IMR-90 (cell line): ENCODE results near the gene ISCU. TPM values are rescaled to one million over a fixed set of nuclear protein-coding genes. Genes with fewer than 3 reads are reported as not detected.

Experiments
- ATAC-seq: fragments of 200-7000 bp; cut with Tn5 transposase; 2 replicates; pipeline ENCODE4 v1.9.1; 2020; ENCODE audit warnings: low read depth, mild to moderate bottlenecking, moderate library complexity
- BruUV-seq: library from RNA; stranded (reverse); fragments of 400-500 nt; replicated peaks from 2 replicates; lab custom pipeline; 2021; lab: Mats Ljungman, UMichigan
- CTCF ChIA-PET: fragments of 300-600 bp; formaldehyde crosslinking; extraction: SDS; loops from one replicate; lab custom pipeline; 2021; ENCODE audit warnings: antibody characterized with exemption; lab: Yijun Ruan, JAX
- POLR2A ChIA-PET: fragments of 300-600 bp; sonication (Branson Sonifier 250); formaldehyde crosslinking; loops from one replicate; lab custom pipeline; 2022; ENCODE audit warnings: antibody characterized with exemption; ENCODE audit not compliant: unreplicated experiment; lab: Charles Lee
- DNase-seq: peaks from one replicate; pipeline ENCODE4 v3.0.0; 2013
- H2AFZ ChIP-seq: replicated peaks from 2 replicates; pipeline ENCODE3; 2013; ENCODE audit warnings: low read length, mild to moderate bottlenecking; ENCODE audit not compliant: poor library complexity
- H2AK5ac ChIP-seq: 2 replicates; pipeline ENCODE4 v1.6.1; 2013; ENCODE audit warnings: low read depth, low read length, inconsistent platforms
- H2AK9ac ChIP-seq: replicated peaks from 2 replicates; pipeline ENCODE3; 2013; ENCODE audit warnings: mild to moderate bottlenecking, low read depth, low read length, moderate library complexity; ENCODE audit not compliant: poor library complexity
- H2BK120ac ChIP-seq: 2 replicates; pipeline ENCODE4 v1.6.1; 2013; ENCODE audit warnings: low read depth, low read length, inconsistent platforms
- H2BK15ac ChIP-seq: 3 replicates; pipeline ENCODE4 v1.6.1; 2013; ENCODE audit warnings: low read depth, low read length, inconsistent platforms
- H2BK20ac ChIP-seq: 2 replicates; pipeline ENCODE4 v1.6.1; 2013; ENCODE audit warnings: low read depth, mild to moderate bottlenecking, inconsistent platforms, low read length, moderate library complexity
- H2BK5ac ChIP-seq: 2 replicates; pipeline ENCODE4 v1.6.1; 2013; ENCODE audit warnings: mild to moderate bottlenecking, low read depth, low read length, inconsistent platforms; ENCODE audit not compliant: poor library complexity, severe bottlenecking
- H3K14ac ChIP-seq: replicated peaks from 2 replicates; pipeline ENCODE4 v1.6.1; 2013; ENCODE audit warnings: low read depth, low read length, inconsistent platforms
- H3K18ac ChIP-seq: 2 replicates; pipeline ENCODE4 v1.6.1; 2013; ENCODE audit warnings: low read depth, low read length, control low read depth
- H3K23ac ChIP-seq: 2 replicates; pipeline ENCODE4 v1.6.1; 2013; ENCODE audit warnings: low read depth, low read length, inconsistent platforms
- H3K27ac ChIP-seq: 2 replicates; pipeline ENCODE4 v1.5.1; 2013; ENCODE audit warnings: mild to moderate bottlenecking, control low read depth, low read length; ENCODE audit not compliant: insufficient read depth
- H3K27me3 ChIP-seq: 2 replicates; pipeline ENCODE4 v1.6.1; 2013; ENCODE audit warnings: low read length; ENCODE audit not compliant: control insufficient read depth, insufficient read depth
- H3K36me3 ChIP-seq: 2 replicates; pipeline ENCODE4 v1.6.1; 2013; ENCODE audit warnings: low read length, mixed read lengths; ENCODE audit not compliant: control insufficient read depth, insufficient read depth
- H3K4ac ChIP-seq: 2 replicates; pipeline ENCODE4 v1.6.1; 2013; ENCODE audit warnings: low read depth, low read length, inconsistent platforms
- H3K4me1 ChIP-seq: 2 replicates; pipeline ENCODE4 v1.6.1; 2013; ENCODE audit warnings: low read length, mixed read lengths; ENCODE audit not compliant: control insufficient read depth, insufficient read depth
- H3K4me2 ChIP-seq: 2 replicates; pipeline ENCODE4 v1.6.1; 2013; ENCODE audit warnings: low read depth, mild to moderate bottlenecking, control low read depth, low read length, moderate library complexity
- H3K4me3 ChIP-seq: 2 replicates; pipeline ENCODE4 v1.5.1; 2013; ENCODE audit warnings: low read depth, mild to moderate bottlenecking, control low read depth, low read length, moderate library complexity; ENCODE audit not compliant: insufficient read depth
- H3K56ac ChIP-seq: 2 replicates; pipeline ENCODE4 v1.6.1; 2013; ENCODE audit warnings: low read length, inconsistent platforms; ENCODE audit not compliant: insufficient read depth; ENCODE audit errors: extremely low read depth
- H3K79me1 ChIP-seq, 2 experiments: 2 replicates each; pipeline ENCODE4 v1.6.1; 2013; ENCODE audit warnings: low read length in 2 of 2, inconsistent platforms in 1 of 2, low read depth in 1 of 2
- H3K9ac ChIP-seq: 2 replicates; pipeline ENCODE4 v1.6.1; 2013; ENCODE audit warnings: low read depth, low read length, control low read depth
- H3K9me1 ChIP-seq: 2 replicates; pipeline ENCODE4 v1.6.1; 2013; ENCODE audit warnings: low read length, inconsistent platforms; ENCODE audit not compliant: insufficient read depth
- H3K9me3 ChIP-seq: 2 replicates; pipeline ENCODE4 v1.6.1; 2013; ENCODE audit warnings: low read length; ENCODE audit not compliant: control insufficient read depth, insufficient read depth
- H4K20me1 ChIP-seq: 2 replicates; pipeline ENCODE4 v1.6.1; 2013; ENCODE audit warnings: low read length, inconsistent platforms; ENCODE audit not compliant: insufficient read depth
- H4K5ac ChIP-seq: 2 replicates; pipeline ENCODE4 v1.6.1; 2013; ENCODE audit warnings: mild to moderate bottlenecking, low read depth, low read length, control low read depth
- H4K8ac ChIP-seq, 2 experiments: 2 replicates each; pipeline ENCODE4 v1.6.1; 2013; ENCODE audit warnings: low read depth in 2 of 2, low read length in 2 of 2, control low read depth in 1 of 2, inconsistent platforms in 1 of 2
- H4K91ac ChIP-seq: 2 replicates; pipeline ENCODE4 v1.6.1; 2013; ENCODE audit warnings: low read depth, low read length, inconsistent platforms; ENCODE audit not compliant: insufficient read depth
- BHLHE40 ChIP-seq: fragments of 150-350 bp; IDR thresholded peaks from 2 replicates; pipeline ENCODE4 v1.6.1; 2016; ENCODE audit warnings: mild to moderate bottlenecking, low read depth, low read length
- CEBPB ChIP-seq: IDR thresholded peaks from 2 replicates; pipeline ENCODE4 v1.6.1; 2012; ENCODE audit warnings: low read depth, low read length, improper control_type of control experiment
- CHD1 ChIP-seq: IDR thresholded peaks from 2 replicates; pipeline ENCODE4 v1.6.1; 2012; ENCODE audit warnings: low read depth, low read length, improper control_type of control experiment
- FOS ChIP-seq: fragments of 150-350 bp; IDR thresholded peaks from 2 replicates; pipeline ENCODE4 v1.6.1; 2016; ENCODE audit warnings: low read depth, low read length
- MAFK ChIP-seq: IDR thresholded peaks from 2 replicates; pipeline ENCODE4 v1.6.1; 2012; ENCODE audit warnings: low read depth, low read length, improper control_type of control experiment
- MAZ ChIP-seq: IDR thresholded peaks from 2 replicates; pipeline ENCODE4 v1.6.1; 2012; ENCODE audit warnings: low read depth, mild to moderate bottlenecking, low read length, improper control_type of control experiment, moderate library complexity, borderline replicate concordance
- MXI1 ChIP-seq: IDR thresholded peaks from 2 replicates; pipeline ENCODE4 v1.6.1; 2012; ENCODE audit warnings: low read depth, mild to moderate bottlenecking, low read length, moderate library complexity, borderline replicate concordance
- NFE2L2 ChIP-seq: fragments of 150-350 bp; IDR thresholded peaks from 2 replicates; pipeline ENCODE4 v1.6.1; 2016; ENCODE audit warnings: low read depth, mild to moderate bottlenecking, low read length
- POLR2A ChIP-seq: IDR thresholded peaks from 2 replicates; pipeline ENCODE4 v1.6.1; 2012; ENCODE audit warnings: mild to moderate bottlenecking, low read depth, low read length
- RAD21 ChIP-seq: IDR thresholded peaks from 2 replicates; pipeline ENCODE4 v1.6.1; 2012; ENCODE audit warnings: low read length, improper control_type of control experiment
- RCOR1 ChIP-seq: IDR thresholded peaks from 2 replicates; pipeline ENCODE4 v1.6.1; 2012; ENCODE audit warnings: mild to moderate bottlenecking, low read length, improper control_type of control experiment; ENCODE audit not compliant: insufficient replicate concordance
- RFX5 ChIP-seq: IDR thresholded peaks from 2 replicates; pipeline ENCODE4 v1.8.0; 2012; ENCODE audit warnings: low read depth, mild to moderate bottlenecking, low read length, moderate library complexity
- SMC3 ChIP-seq: fragments of 150-350 bp; IDR thresholded peaks from 2 replicates; pipeline ENCODE4 v1.6.1; 2016; ENCODE audit warnings: low read depth, mild to moderate bottlenecking, antibody characterized with exemption, low read length, moderate library complexity
- WGBS, 2 experiments: methylation state at CpG; one replicate each; pipeline versions ENCODE4 v1.1.5 to v1.1.7; 2013; ENCODE audit warnings: missing lambda C conversion rate in 2 of 2; ENCODE audit not compliant: insufficient read length in 1 of 2; ENCODE audit errors: extremely low coverage in 2 of 2; 5-methylcytosine and 5-hydroxymethylcytosine counted together
- dilution Hi-C: fragments of 300-500 bp; cut with HindIII; formaldehyde crosslinking; loops from one replicate; pipeline ENCODE4 v1.14.3; 2018; ENCODE audit warnings: low sequenced_read_pairs; ENCODE audit not compliant: unreplicated experiment
- in situ Hi-C: fragments of 300-500 bp; cut with MboI; formaldehyde crosslinking; loops from 3 replicates; pipeline ENCODE4 v1.14.3; 2019; ENCODE audit warnings: low sequenced_read_pairs, inconsistent platforms, mixed read lengths
- intact Hi-C: fragments of 100-400 bp; cut with micrococcal nuclease; formaldehyde crosslinking; loops from 2 replicates; pipeline ENCODE4 v1.10.0; 2022
- polyA plus RNA-seq, 3 experiments: library from polyadenylated mRNA; depleted of rRNA; stranded (reverse); fragments of >200 nt; gene quantifications; 2 replicates each; pipeline ENCODE4 v1.2.3, GENCODE V29; 2012; ENCODE audit warnings: low replicate concordance in 1 of 3
- total RNA-seq: library from RNA; depleted of rRNA; stranded (reverse); fragments of >200 nt; gene quantifications from 2 replicates; pipeline ENCODE4 v1.2.3, GENCODE V29; 2012
- TF ChIP-seq, protein P1 (sequence below): conservative IDR thresholded peaks from 2 replicates; pipeline ENCODE4 v1.5.1; 2012; ENCODE audit warnings: mild to moderate bottlenecking, low read depth, low read length, improper control_type of control experiment
- TF ChIP-seq, protein P2 (sequence below): fragments of 150-350 bp; IDR thresholded peaks from 2 replicates; pipeline ENCODE4 v1.6.1; 2016; ENCODE audit warnings: low read depth, mild to moderate bottlenecking, low read length, moderate library complexity, borderline replicate concordance
- TF ChIP-seq, protein P3 (sequence below): fragments of 150-350 bp; IDR thresholded peaks from 2 replicates; pipeline ENCODE4 v1.6.1; 2017; ENCODE audit warnings: mild to moderate bottlenecking, antibody characterized with exemption, low read length, low read depth

The ISCU gene
- total and polyA plus RNA-seq, 2 of the 4 experiments (the other 2 are of a cell fraction): 52.7 to 87.2 TPM

DNA sequence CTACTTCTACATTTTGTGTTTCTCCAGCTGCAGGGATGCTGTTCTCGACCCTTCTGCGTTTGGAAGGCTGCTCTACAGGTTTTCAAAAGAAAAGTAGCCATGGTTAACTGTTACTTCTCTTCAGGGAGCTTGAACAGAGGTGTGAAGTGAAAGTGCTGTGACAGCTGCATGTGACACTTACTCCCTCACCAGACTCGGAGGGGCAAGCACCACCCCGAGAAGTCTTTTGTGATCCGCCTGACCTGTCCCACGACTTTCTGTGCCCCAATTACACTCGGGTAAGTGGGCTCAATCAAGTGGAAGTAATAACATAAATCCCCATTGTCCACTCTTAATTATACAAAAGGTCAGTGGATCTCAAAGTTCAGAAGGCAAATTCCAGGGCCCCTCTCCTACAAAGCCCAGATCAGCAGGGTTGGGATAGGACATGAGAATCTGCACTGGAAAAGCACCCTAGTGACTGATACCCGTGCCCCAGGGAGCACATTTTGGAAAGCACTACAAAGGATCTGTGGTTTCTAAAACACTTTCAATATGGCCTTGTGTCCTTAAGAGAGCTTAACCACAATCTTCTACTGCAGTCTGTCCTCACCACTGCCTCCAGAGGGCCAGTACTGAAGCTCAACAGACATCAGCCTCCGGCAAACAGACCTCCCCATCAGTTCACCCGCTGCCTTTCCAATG, 35.8 kb upstream of the ISCU start:
- Histone ChIP-seq H3K36me3 (peaks cover 60% of the 10 kb centered on the region), H3K79me1 (peaks cover 18 to 43% of the 10 kb centered on the region in 2 experiments), H3K14ac (no peak overlapping the region), H4K91ac (no peak overlapping the region), H2BK15ac (no peak overlapping the region), H2AFZ (no peak overlapping the region), H3K27ac (no peak overlapping the region), H3K27me3 (no peaks in the 10 kb centered on the region), H2BK120ac (no peak overlapping the region), H3K9me3 (no peaks in the 10 kb centered on the region), H3K56ac (no peak overlapping the region), H3K4me1 (peaks cover 3% of the 10 kb centered on the region; the same call in 1 of the 2 replicates), H2BK20ac (no peak overlapping the region), H2AK5ac (no peak overlapping the region), H3K4ac (no peak overlapping the region), H2BK5ac (no peak overlapping the region), H4K5ac (no peak overlapping the region), H2AK9ac (no peak overlapping the region), H3K4me2 (no peak overlapping the region), H4K8ac (no peak overlapping the region; a peak in 1 of 4 replicates), H3K9me1 (peaks cover 7% of the 10 kb centered on the region; the same call in 1 of the 2 replicates), H4K20me1 (peaks cover 19% of the 10 kb centered on the region), H3K4me3 (no peak overlapping the region), H3K18ac (no peak overlapping the region), H3K23ac (no peak overlapping the region), H3K9ac (no peak overlapping the region)
- TF ChIP-seq MAFK (no peak), FOS (no peak), RAD21 (no peak), CHD1 (no peak), MXI1 (no peak), RCOR1 (no peak), CEBPB (no peak), SMC3 (no peak), RFX5 (no peak), BHLHE40 (no peak), NFE2L2 (no peak), POLR2A (no peak), MAZ (no peak)
- TF ChIP-seq, protein P1, sequence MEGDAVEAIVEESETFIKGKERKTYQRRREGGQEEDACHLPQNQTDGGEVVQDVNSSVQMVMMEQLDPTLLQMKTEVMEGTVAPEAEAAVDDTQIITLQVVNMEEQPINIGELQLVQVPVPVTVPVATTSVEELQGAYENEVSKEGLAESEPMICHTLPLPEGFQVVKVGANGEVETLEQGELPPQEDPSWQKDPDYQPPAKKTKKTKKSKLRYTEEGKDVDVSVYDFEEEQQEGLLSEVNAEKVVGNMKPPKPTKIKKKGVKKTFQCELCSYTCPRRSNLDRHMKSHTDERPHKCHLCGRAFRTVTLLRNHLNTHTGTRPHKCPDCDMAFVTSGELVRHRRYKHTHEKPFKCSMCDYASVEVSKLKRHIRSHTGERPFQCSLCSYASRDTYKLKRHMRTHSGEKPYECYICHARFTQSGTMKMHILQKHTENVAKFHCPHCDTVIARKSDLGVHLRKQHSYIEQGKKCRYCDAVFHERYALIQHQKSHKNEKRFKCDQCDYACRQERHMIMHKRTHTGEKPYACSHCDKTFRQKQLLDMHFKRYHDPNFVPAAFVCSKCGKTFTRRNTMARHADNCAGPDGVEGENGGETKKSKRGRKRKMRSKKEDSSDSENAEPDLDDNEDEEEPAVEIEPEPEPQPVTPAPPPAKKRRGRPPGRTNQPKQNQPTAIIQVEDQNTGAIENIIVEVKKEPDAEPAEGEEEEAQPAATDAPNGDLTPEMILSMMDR: no peak
- TF ChIP-seq, protein P2, sequence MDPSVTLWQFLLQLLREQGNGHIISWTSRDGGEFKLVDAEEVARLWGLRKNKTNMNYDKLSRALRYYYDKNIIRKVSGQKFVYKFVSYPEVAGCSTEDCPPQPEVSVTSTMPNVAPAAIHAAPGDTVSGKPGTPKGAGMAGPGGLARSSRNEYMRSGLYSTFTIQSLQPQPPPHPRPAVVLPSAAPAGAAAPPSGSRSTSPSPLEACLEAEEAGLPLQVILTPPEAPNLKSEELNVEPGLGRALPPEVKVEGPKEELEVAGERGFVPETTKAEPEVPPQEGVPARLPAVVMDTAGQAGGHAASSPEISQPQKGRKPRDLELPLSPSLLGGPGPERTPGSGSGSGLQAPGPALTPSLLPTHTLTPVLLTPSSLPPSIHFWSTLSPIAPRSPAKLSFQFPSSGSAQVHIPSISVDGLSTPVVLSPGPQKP: no peak
- TF ChIP-seq, protein P3, sequence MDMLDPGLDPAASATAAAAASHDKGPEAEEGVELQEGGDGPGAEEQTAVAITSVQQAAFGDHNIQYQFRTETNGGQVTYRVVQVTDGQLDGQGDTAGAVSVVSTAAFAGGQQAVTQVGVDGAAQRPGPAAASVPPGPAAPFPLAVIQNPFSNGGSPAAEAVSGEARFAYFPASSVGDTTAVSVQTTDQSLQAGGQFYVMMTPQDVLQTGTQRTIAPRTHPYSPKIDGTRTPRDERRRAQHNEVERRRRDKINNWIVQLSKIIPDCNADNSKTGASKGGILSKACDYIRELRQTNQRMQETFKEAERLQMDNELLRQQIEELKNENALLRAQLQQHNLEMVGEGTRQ: no peak
- no TSS peak for BruUV-seq
- 69% methylated on average over 3 of the region's 10 CpGs; no CpG with 5 or more reads in 1 of the 2 experiments for WGBS, 2 experiments
- CTCF ChIA-PET: no interaction called here
- peak; percentile 37 for DNase-seq
- in situ Hi-C loops (no loop called here), dilution Hi-C loops (no loop called here), intact Hi-C loops (no loop called here)
- 0 out of 2 replicates have a peak, but pooled peaks have one; percentile 13 for ATAC-seq
- POLR2A ChIA-PET: no interaction called here
